Measurements from ENCODE around the gene PSORS1C2.

PSORS1C2 gene

DNA sequence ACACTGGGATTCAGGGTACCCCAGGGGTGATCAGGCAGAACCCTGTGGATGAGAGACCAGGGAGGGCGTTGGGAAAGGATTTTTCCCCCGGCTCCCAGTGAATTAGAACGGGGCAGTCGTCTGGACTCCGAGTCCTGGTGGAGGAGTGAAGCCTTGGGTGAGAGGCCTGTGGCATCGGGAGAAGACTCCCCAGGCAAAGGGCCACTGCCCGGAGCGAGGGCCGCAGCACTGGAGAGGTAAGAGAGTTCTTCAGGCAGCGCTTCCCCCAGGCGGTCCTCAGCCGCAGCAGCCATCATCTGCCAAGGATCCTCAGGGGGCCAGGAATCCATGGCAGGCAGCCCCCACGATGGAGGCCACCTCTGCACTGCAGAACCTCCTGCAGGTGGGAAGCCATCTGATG is 27.2 kb downstream of the PSORS1C2 start:
- no peak for DNase-seq

DNA sequence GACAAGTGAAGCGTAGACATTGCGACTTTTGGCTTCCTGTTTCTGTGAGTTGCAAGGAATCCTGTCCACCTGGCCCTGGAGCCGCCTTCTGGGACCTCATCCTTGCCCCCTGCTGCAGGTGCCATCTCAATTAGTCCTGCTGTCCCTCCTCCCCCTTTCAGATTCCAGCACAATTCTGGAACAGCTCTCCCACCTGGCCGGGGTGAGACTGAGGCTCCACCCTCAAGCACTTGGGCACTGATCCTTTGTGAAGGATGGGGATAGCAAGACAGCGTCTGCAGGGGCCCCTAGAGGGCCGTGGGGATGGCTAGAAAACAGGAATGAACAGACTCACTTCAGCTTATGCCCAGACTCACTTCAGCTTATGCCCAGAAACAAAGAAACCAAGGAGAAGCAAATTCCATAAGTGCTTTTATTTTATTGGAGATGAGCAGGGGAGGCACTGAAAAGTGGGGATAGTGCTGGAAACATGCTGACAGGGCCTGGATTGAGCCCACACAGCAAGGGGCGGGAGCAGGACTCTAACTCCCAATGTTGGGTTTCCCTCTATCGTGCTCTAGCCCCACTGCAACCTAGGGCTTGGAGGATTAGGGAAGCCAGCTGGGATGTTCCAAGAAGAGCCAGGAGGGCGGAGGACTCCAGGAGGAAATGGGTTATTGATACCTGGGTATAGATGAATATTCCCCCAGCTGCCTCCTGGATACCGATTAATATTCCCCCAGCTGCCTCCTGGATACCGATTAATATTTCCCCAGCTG is 27.9 kb downstream of the PSORS1C2 start:
- DNase-seq, result no peak

- DNase-seq, result no peak
Observed at GRCh38 chr6:31107052-31107451, 31.8 kb downstream of the PSORS1C2 start.

DNA sequence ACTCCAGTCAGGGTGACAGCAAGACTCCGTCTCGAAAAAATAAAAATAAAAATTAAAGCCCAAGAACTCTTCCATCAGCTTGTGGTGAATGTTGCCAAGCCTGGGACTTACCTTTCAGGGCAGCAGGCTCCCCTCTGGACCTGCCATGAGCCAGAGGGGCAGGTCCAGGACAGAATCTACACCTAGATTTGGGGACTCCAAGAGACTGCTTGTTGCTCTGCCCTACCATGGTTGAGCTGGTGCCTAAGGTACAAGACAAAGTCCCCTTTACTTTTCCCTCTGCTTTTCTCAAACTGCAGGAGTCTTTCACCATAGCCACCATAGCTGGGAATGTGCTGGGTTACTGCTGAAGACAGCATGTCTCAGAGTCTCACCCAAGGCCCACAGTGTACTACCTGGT is 35.7 kb downstream of the PSORS1C2 start:
- no peak for DNase-seq

GRCh38 chr6:31098449-31098938 is 40.4 kb downstream of the PSORS1C2 start:
- no peak for DNase-seq

- DNase-seq, result no peak
Observed at GRCh38 chr6:31096656-31097055, 42.2 kb downstream of the PSORS1C2 start.

DNA sequence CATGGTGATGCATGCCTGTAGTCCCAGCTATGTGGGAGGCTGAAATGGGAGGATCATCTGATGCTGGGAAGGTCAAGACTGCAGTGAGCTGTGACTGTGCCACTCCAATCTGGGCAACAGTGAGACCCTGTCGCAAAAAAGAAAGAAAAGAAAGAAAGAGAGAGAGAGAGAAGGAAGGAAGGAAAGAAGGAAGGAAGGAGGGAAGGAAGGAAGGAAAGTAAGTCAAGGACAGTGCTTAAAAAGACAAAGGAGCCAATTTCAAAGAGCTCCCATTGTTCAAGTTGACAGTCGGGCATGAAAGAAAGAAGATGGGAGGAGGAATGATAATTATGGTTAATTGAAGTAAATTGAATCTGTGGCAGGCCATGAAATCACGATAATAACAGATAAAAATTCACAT is 42.7 kb downstream of the PSORS1C2 start:
- no peak for DNase-seq

- no peak for DNase-seq
Observed at GRCh38 chr6:31094389-31094881, 44.4 kb downstream of the PSORS1C2 start.

GRCh38 chr6:31092769-31093505 is 45.9 kb downstream of the PSORS1C2 start:
- no peak for DNase-seq

DNA sequence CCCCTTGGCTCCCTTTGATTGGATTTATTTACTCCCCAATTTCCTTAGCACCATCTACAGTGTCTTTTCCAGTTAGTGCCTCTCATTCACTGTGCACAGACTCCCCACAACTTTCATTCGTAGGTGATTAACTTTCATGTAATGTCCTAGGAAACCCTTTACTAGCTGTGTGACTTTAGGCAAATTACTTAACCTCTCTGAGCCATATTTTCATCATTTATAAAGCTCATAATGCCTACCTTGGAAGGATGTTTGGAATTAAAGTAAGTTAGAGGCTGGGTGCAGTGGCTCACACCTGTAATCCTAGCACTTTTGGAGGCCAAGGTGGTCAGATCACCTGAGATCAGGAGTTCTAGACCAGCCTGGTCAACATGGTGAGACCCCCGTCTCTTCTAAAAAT is 46.6 kb downstream of the PSORS1C2 start:
- DNase-seq, result no peak

DNA sequence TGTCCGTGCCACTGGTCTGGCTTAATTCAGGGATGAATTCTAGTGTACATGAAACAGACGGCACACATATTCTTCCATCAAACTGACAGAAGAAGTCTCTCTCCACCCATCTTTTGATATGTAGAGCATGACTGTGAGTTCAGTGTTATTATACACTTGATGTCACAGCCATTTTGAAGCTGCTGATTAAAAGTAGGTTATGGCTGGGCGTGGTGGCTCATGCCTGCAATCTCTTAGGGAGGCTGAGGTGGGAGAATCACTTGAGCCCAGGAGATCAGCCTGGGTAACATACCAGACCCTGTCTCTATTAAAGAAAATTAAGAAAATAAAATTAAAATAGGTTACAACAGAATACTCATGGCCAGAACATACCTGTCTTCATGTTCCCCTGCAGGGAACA is 47.2 kb downstream of the PSORS1C2 start:
- no peak for DNase-seq

DNA sequence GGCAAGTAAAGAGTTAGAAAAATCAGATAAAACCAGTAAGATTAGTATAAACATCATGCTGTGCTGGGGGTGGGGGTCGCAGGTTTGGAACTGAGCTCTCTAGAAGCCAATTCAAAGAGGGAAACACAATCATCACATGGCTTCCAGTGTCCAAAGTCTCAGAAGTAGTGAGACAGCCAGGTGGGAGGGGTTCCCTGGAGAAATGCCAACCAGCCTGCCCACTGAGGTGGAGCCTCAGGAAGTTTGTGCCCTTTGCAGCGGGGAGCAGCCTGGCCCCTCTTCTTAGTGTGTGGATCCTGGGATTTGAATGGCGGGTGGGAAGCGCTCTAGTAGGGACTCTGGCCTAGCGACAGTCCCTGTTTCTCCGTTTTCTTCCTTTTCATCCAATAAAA is 47.9 kb downstream of the PSORS1C2 start:
- no peak for DNase-seq

DNA sequence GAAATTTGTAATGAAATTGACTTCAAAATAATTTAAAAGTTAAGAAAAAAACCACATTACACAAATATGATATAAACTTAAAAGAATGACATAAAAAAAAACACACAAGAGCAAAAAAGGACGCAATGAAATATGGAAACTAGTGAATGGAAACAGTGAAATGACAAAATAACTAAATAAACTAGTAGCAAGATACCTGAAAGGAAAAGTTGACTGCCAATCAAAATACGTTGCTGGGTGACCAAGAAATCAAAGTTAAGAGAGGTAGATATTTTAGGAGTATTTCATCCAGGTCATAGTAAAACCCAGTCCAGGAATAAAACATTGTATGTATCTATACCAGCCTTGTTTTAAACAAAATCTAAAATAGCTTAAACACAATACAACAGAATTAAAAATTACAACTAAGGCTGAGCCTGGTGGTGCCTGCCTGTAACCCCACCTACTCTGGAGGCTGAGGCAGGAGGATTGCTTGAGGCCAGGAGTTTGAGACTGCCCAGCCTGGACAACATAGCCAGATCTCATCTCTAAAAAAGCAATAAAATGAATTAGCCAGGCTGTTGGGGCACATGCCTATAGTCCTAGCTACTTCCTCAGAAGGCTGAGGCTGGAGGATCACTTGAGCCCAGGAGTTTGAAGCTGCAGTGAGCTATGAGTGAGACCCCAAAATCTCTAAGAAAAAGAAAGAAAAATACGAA is 48.4 kb downstream of the PSORS1C2 start:
- no peak for DNase-seq

Data from eye (tissue), 1 donor.